ENCODE results near the gene MIP.

Gene MIP

DNA sequence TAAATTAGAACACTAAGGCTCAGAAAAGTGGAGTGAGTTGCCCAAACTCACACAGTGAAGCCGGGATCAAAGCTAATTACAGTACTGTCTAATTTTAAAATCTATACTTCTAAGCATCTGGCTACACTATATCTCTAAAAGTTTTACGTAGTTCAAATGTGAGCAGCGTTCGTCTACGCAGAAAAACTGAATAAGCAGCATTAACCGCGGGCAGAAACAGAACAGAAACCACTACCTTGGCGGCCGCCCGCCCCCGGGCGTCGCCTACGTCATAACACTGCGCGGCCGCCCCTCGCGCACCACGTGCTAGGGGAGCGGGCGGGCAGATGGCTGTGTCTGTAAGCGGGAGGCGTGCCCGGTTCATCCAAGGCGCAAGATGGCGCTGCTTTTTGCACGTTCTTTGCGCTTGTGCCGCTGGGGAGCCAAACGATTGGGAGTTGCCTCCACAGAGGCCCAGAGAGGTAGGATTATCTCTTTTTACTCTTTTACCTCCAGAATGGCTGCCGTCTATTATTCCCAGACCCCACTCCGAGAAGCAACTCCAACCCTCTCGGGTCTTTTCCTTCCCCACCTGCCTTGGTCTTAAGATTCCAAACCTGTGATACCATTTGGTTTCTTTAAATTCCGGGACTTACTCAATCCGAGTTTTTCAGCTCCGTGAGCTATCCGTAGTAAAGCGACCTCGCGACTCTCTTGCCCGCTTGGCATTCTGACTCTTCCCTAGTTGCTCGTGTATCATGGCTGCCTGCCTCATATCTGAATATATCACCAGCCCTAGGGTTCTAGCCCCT, 14.0 kb upstream of the MIP start, which contains the start of gene SPRYD4:
SPRYD4 (plus strand) TSS at position 363 of the 791 bp plus-strand sequence; CDS start at position 377, 14 bp downstream.
- Histone ChIP-seq H3K4me2 (ENCODE audit: low read length) (peak within 1 kb of the TSS; percentile 92), H3F3A (ENCODE audit: control insufficient read depth, insufficient read depth) (peaks cover 5% of the 10 kb centered on the region; the same call in 1 of the 2 replicates)

DNA sequence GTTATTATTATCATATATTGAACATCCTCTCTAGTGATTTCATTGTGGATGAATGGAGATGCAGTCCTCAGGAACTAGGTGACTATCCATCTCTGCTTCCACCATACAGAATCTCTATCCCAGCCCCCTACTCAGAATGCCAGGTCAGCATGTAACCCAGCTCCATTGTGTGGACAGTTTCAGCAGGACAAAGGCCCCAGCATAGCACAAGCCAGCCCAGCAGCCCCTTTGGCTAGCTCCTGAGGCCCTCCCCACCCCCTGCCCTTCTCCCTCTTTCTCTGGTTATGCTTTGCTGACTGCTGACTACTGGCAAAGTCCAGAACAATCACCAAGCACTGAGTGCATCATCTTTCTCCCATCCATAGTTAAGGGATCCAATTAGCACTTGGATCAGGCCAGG, 8.1 kb upstream of the MIP start:
- no peaks in the 10 kb centered on the region for H3K27me3 ChIP-seq (ENCODE audit: control insufficient read depth, low read length)
- no peaks in the 10 kb centered on the region for H3K36me3 ChIP-seq (ENCODE audit: control insufficient read depth, low read length)
- H3K4me1 ChIP-seq (ENCODE audit: control insufficient read depth, low read length), result peaks cover 35% of the 10 kb centered on the region
- H3K9me2 ChIP-seq (replicated peaks; ENCODE audit: control insufficient read depth, low read length), result no peaks in the 10 kb centered on the region
- H3K27ac ChIP-seq (ENCODE audit: low read depth, low read length), result no peak overlapping the region
- peaks cover 16% of the 10 kb centered on the region for H3F3A ChIP-seq (ENCODE audit: control insufficient read depth, insufficient read depth)
- no peaks in the 10 kb centered on the region for H4K20me1 ChIP-seq (ENCODE audit: control insufficient read depth, insufficient read depth, low read depth, low read length)
- H3K4me2 ChIP-seq (ENCODE audit: low read length), result no peak overlapping the region
- H3K4me3 ChIP-seq (ENCODE audit: low read length), result no peak overlapping the region
- no peak for TF ChIP-seq EZH2phosphoT487 (IDR thresholded peaks at IDR 0.05; ENCODE audit: borderline replicate concordance, low read length)
- TF ChIP-seq, protein P1, sequence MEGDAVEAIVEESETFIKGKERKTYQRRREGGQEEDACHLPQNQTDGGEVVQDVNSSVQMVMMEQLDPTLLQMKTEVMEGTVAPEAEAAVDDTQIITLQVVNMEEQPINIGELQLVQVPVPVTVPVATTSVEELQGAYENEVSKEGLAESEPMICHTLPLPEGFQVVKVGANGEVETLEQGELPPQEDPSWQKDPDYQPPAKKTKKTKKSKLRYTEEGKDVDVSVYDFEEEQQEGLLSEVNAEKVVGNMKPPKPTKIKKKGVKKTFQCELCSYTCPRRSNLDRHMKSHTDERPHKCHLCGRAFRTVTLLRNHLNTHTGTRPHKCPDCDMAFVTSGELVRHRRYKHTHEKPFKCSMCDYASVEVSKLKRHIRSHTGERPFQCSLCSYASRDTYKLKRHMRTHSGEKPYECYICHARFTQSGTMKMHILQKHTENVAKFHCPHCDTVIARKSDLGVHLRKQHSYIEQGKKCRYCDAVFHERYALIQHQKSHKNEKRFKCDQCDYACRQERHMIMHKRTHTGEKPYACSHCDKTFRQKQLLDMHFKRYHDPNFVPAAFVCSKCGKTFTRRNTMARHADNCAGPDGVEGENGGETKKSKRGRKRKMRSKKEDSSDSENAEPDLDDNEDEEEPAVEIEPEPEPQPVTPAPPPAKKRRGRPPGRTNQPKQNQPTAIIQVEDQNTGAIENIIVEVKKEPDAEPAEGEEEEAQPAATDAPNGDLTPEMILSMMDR (IDR thresholded peaks at IDR 0.05; ENCODE audit: low read depth, low read length, poor library complexity, severe bottlenecking), result no peak
- no peaks in the 10 kb centered on the region for H3K9me3 ChIP-seq (ENCODE audit: control insufficient read depth, insufficient read depth, low read length)
- H3K79me2 ChIP-seq (ENCODE audit: control insufficient read depth, low read length), result no peaks in the 10 kb centered on the region

More for the DNA sequence above, 14.0 kb upstream of the MIP start, which contains the start of gene SPRYD4:
- Histone ChIP-seq H3K27me3 (ENCODE audit: control insufficient read depth, low read length) (no peaks in the 10 kb centered on the region), H3K9me2 (replicated peaks; ENCODE audit: control insufficient read depth, low read length) (no peaks in the 10 kb centered on the region), H4K20me1 (ENCODE audit: control insufficient read depth, insufficient read depth, low read depth, low read length) (no peaks in the 10 kb centered on the region), H3K79me2 (ENCODE audit: control insufficient read depth, low read length) (peaks cover 37% of the 10 kb centered on the region), H3K4me1 (ENCODE audit: control insufficient read depth, low read length) (peaks cover 46% of the 10 kb centered on the region), H3K27ac (ENCODE audit: low read depth, low read length) (peak within 1 kb of the TSS; percentile 61), H3K9me3 (ENCODE audit: control insufficient read depth, insufficient read depth, low read length) (no peaks in the 10 kb centered on the region), H3K36me3 (ENCODE audit: control insufficient read depth, low read length) (peaks cover 40% of the 10 kb centered on the region), H3K4me3 (ENCODE audit: low read length) (peak within 1 kb of the TSS; percentile 93)
- TF ChIP-seq, protein P1 (IDR thresholded peaks at IDR 0.05; ENCODE audit: low read depth, low read length, poor library complexity, severe bottlenecking), result peak; percentile 66
- no peak for TF ChIP-seq EZH2phosphoT487 (IDR thresholded peaks at IDR 0.05; ENCODE audit: borderline replicate concordance, low read length)

DNA sequence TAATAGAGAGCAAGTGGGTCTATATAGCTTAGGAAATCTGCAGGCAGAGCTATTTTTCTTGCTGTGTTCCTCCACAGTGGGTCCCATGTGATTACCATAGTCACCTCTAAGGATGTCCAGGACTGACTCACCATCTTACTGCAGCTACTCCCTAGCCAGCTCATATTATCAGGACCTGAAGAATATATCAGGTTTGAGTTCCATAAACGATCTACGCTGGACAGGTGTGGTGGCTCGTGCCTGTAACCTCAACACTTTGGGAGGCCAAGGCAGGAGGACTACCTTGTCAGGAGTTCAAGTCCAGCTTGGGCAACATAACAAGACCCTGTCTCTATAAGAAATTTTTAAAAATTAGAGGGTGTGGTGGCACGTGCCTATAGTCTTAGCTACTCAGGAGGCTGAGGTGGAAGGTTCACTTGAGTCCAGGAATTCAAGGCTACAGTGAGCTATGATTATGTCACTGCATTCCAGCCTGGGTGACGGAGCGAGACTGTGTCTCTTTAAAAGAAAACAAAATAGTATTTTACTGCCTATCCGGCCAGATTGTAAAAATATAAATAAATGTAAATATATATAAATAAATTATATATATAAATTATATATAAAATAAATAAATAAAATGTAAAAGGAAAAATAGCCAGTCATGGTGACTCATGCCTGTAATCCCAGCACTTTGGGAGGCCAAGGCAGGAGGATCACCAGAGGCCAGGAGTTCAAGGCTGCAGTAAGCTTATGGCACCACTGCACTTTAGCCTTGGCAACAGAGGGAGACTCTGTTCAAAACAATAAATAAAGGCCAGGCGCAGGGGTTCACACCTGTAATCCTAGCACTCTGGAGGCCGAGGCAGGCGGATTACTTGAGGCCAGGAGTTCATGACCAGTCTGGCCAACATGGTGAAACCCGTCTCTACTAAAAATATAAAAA, 7.0 kb upstream of the MIP start:
- H3K4me2 ChIP-seq (ENCODE audit: low read length), result no peak overlapping the region
- H3K27ac ChIP-seq (ENCODE audit: low read depth, low read length), result no peak overlapping the region
- H3K36me3 ChIP-seq (ENCODE audit: control insufficient read depth, low read length), result no peaks in the 10 kb centered on the region
- TF ChIP-seq EZH2phosphoT487 (IDR thresholded peaks at IDR 0.05; ENCODE audit: borderline replicate concordance, low read length), result no peak
- TF ChIP-seq, protein P1 (IDR thresholded peaks at IDR 0.05; ENCODE audit: low read depth, low read length, poor library complexity, severe bottlenecking), result no peak
- no peaks in the 10 kb centered on the region for H3K9me2 ChIP-seq (replicated peaks; ENCODE audit: control insufficient read depth, low read length)
- H3K9me3 ChIP-seq (ENCODE audit: control insufficient read depth, insufficient read depth, low read length), result no peaks in the 10 kb centered on the region
- H3K4me3 ChIP-seq (ENCODE audit: low read length), result no peak overlapping the region
- H4K20me1 ChIP-seq (ENCODE audit: control insufficient read depth, insufficient read depth, low read depth, low read length), result no peaks in the 10 kb centered on the region
- H3K79me2 ChIP-seq (ENCODE audit: control insufficient read depth, low read length), result no peaks in the 10 kb centered on the region
- H3K27me3 ChIP-seq (ENCODE audit: control insufficient read depth, low read length), result no peaks in the 10 kb centered on the region
- H3F3A ChIP-seq (ENCODE audit: control insufficient read depth, insufficient read depth), result peaks cover 16% of the 10 kb centered on the region
- H3K4me1 ChIP-seq (ENCODE audit: control insufficient read depth, low read length), result peaks cover 32% of the 10 kb centered on the region
